A673 (cell line): ENCODE results near the gene SNAI3.

ENCODE experiments used
- EZH2 ChIP-seq: fragments of 200-600 bp; sonication (generic); IDR thresholded peaks from 2 replicates; pipeline ENCODE4 v1.6.1; 2017; ENCODE audit warnings: borderline replicate concordance, low read depth, mild to moderate bottlenecking, mixed read lengths, antibody characterized with exemption, low read length; ENCODE audit not compliant: poor library complexity, severe bottlenecking
- TF ChIP-seq, protein P1 (sequence below): fragments of 300-800, 200-600 bp; sonication (generic); conservative IDR thresholded peaks from 2 replicates; pipeline ENCODE4 v1.5.1; 2017; ENCODE audit warnings: low read depth, mild to moderate bottlenecking, antibody characterized with exemption, low read length, moderate library complexity, mixed read lengths

DNA sequence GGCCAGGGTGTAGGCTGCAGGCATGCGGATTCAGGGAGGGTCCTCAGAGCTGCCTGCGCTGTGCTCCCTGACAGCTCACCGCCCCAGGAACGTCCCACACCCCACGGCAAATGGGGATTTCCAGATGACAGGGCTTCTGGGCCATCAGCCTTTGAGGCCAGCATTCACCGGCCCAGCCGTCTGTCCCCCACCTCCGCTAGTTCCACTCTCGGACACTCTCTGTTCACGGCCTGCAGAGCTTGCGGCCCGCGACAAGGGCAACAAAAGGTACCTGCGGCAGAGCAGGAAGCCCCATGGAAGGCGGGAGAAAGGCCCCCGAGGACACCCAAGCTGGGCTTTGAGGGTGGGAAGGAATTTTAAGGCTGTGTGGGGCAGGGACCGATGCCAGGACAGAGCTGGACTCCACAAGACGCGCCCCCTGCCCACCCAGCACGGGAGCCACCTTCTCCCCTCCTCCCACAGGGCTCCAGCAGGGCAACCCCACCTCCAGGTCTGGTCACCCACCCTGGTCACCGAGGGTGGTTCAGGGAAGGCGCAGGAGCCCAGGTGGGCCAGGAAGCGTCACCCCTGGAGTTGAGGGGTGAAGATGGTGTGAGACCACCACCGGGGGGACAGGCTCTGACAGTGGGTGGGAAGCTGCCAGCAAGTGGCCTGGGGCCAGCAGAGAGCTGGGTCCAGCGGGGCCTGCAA lies 29.9 kb downstream of the SNAI3 start:
- TF ChIP-seq, protein P1, sequence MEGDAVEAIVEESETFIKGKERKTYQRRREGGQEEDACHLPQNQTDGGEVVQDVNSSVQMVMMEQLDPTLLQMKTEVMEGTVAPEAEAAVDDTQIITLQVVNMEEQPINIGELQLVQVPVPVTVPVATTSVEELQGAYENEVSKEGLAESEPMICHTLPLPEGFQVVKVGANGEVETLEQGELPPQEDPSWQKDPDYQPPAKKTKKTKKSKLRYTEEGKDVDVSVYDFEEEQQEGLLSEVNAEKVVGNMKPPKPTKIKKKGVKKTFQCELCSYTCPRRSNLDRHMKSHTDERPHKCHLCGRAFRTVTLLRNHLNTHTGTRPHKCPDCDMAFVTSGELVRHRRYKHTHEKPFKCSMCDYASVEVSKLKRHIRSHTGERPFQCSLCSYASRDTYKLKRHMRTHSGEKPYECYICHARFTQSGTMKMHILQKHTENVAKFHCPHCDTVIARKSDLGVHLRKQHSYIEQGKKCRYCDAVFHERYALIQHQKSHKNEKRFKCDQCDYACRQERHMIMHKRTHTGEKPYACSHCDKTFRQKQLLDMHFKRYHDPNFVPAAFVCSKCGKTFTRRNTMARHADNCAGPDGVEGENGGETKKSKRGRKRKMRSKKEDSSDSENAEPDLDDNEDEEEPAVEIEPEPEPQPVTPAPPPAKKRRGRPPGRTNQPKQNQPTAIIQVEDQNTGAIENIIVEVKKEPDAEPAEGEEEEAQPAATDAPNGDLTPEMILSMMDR, result no peak
- no peak for TF ChIP-seq EZH2
